ENCODE results near the gene QSOX2.

The QSOX2 gene

GRCh38 chr9:136277746-136278145 lies 32.1 kb upstream of the QSOX2 start:
- peak overlapping the region; percentile 16 for H2BK12ac ChIP-seq (ENCODE audit: low read length)
- H3K79me1 ChIP-seq (ENCODE audit: low read depth, low read length), result peaks cover 3% of the 10 kb centered on the region
- no peak overlapping the region for H2BK120ac ChIP-seq (ENCODE audit: low read depth, low read length)
- H2AFZ ChIP-seq (ENCODE audit: low read length), result no peak overlapping the region
- no peak overlapping the region for H3K4me2 ChIP-seq (ENCODE audit: insufficient read depth, low read length, poor library complexity, severe bottlenecking)
- H3K9me3 ChIP-seq (replicated peaks in 1 of 2; ENCODE audit: control insufficient read depth in 2 of 2, insufficient read depth in 1 of 2, low read depth in 1 of 2, low read length in 2 of 2), result peaks cover 0 to 3% of the 10 kb centered on the region in 2 donors
- peak overlapping the region; percentile 31 for H2BK15ac ChIP-seq (ENCODE audit: low read length)
- no peak overlapping the region for H3K9ac ChIP-seq (ENCODE audit: low read depth, low read length, poor library complexity)
- H3K27me3 ChIP-seq (ENCODE audit: control insufficient read depth in 3 of 3, insufficient read depth in 3 of 3, low read depth in 1 of 3, low read length in 3 of 3), result peaks cover 0 to 90% (median 0%) of the 10 kb centered on the region in 3 experiments
- H3K4me1 ChIP-seq (ENCODE audit: control insufficient read depth in 2 of 2, insufficient read depth in 1 of 2, low read depth in 1 of 2, low read length in 2 of 2), result peaks cover 0 to 6% of the 10 kb centered on the region in 2 donors
- DNase-seq (ENCODE audit: low spot score), result no peak
- WGBS, 2 donors (ENCODE audit: extremely low coverage in 2 of 2, insufficient read length in 2 of 2, insufficient replicate concordance in 1 of 2), result no CpG with 5 or more reads among the region's 14 CpGs
- H4K8ac ChIP-seq (ENCODE audit: low read depth, low read length), result no peak overlapping the region
- no peaks in the 10 kb centered on the region for H3K36me3 ChIP-seq (replicated peaks in 1 of 2; ENCODE audit: control insufficient read depth in 2 of 2, insufficient read depth in 2 of 2, low read length in 2 of 2)
- peak overlapping the region; percentile 54 for H3K18ac ChIP-seq (ENCODE audit: low read length)
- H4K91ac ChIP-seq (ENCODE audit: low read depth, low read length, poor library complexity), result no peak overlapping the region
- H3K4me3 ChIP-seq (ENCODE audit: low read length in 2 of 2), result no peak overlapping the region
- no peak overlapping the region for H2BK5ac ChIP-seq (ENCODE audit: low read length)
- H3K23ac ChIP-seq (ENCODE audit: low read depth, low read length, poor library complexity), result peak overlapping the region; percentile 49
- no peak overlapping the region for H3K27ac ChIP-seq (replicated peaks; ENCODE audit: low read length)
- no peak overlapping the region for H2AK5ac ChIP-seq (ENCODE audit: low read depth, low read length)
- peak overlapping the region; percentile 50 for H3K14ac ChIP-seq (ENCODE audit: low read length)
- H3K4ac ChIP-seq (ENCODE audit: low read length), result no peak overlapping the region

GRCh38 chr9:136276716-136277115 lies 31.1 kb upstream of the QSOX2 start:
- H2AK5ac ChIP-seq (ENCODE audit: low read depth, low read length), result peak overlapping the region; percentile 95
- H3K27me3 ChIP-seq (ENCODE audit: control insufficient read depth in 3 of 3, insufficient read depth in 3 of 3, low read depth in 1 of 3, low read length in 3 of 3), result peaks cover 0 to 82% (median 0%) of the 10 kb centered on the region in 3 experiments
- H3K23ac ChIP-seq (ENCODE audit: low read depth, low read length, poor library complexity), result peak overlapping the region; percentile 93
- H3K9ac ChIP-seq (ENCODE audit: low read depth, low read length, poor library complexity), result no peak overlapping the region
- no peak overlapping the region for H4K8ac ChIP-seq (ENCODE audit: low read depth, low read length)
- no peak overlapping the region for H3K4ac ChIP-seq (ENCODE audit: low read length)
- peak overlapping the region; percentile 84 for H3K14ac ChIP-seq (ENCODE audit: low read length)
- no peak overlapping the region for H3K4me2 ChIP-seq (ENCODE audit: insufficient read depth, low read length, poor library complexity, severe bottlenecking)
- H2AFZ ChIP-seq (ENCODE audit: low read length), result no peak overlapping the region
- no peaks in the 10 kb centered on the region for H3K79me1 ChIP-seq (ENCODE audit: low read depth, low read length)
- WGBS, 2 donors (ENCODE audit: extremely low coverage in 2 of 2, insufficient read length in 2 of 2, insufficient replicate concordance in 1 of 2), result no CpG with 5 or more reads among the region's 11 CpGs
- no peak for DNase-seq (ENCODE audit: low spot score)
- H3K4me1 ChIP-seq (ENCODE audit: control insufficient read depth in 2 of 2, insufficient read depth in 1 of 2, low read depth in 1 of 2, low read length in 2 of 2), result peaks cover 0 to 6% of the 10 kb centered on the region in 2 donors
- H4K91ac ChIP-seq (ENCODE audit: low read depth, low read length, poor library complexity), result no peak overlapping the region
- H3K27ac ChIP-seq (replicated peaks; ENCODE audit: low read length), result no peak overlapping the region
- H2BK12ac ChIP-seq (ENCODE audit: low read length), result peak overlapping the region; percentile 82
- peak overlapping the region; percentile 64 for H2BK15ac ChIP-seq (ENCODE audit: low read length)
- H3K36me3 ChIP-seq (replicated peaks in 1 of 2; ENCODE audit: control insufficient read depth in 2 of 2, insufficient read depth in 2 of 2, low read length in 2 of 2), result no peaks in the 10 kb centered on the region
- peak overlapping the region; percentile 82 for H3K18ac ChIP-seq (ENCODE audit: low read length)
- H3K4me3 ChIP-seq (ENCODE audit: low read length in 2 of 2), result no peak overlapping the region
- H2BK120ac ChIP-seq (ENCODE audit: low read depth, low read length), result no peak overlapping the region
- H2BK5ac ChIP-seq (ENCODE audit: low read length), result peak overlapping the region; percentile 48
- peaks cover 0 to 3% of the 10 kb centered on the region in 2 donors for H3K9me3 ChIP-seq (replicated peaks in 1 of 2; ENCODE audit: control insufficient read depth in 2 of 2, insufficient read depth in 1 of 2, low read depth in 1 of 2, low read length in 2 of 2)

- Histone ChIP-seq H3K4ac (ENCODE audit: low read length) (no peak overlapping the region), H3K4me3 (ENCODE audit: low read length in 2 of 2) (no peak overlapping the region), H2BK15ac (ENCODE audit: low read length) (peak overlapping the region; percentile 94), H3K18ac (ENCODE audit: low read length) (peak overlapping the region; percentile 59), H3K4me1 (ENCODE audit: control insufficient read depth in 2 of 2, insufficient read depth in 1 of 2, low read depth in 1 of 2, low read length in 2 of 2) (peaks cover 0 to 6% of the 10 kb centered on the region in 2 donors), H3K36me3 (replicated peaks in 1 of 2; ENCODE audit: control insufficient read depth in 2 of 2, insufficient read depth in 2 of 2, low read length in 2 of 2) (no peaks in the 10 kb centered on the region), H3K4me2 (ENCODE audit: insufficient read depth, low read length, poor library complexity, severe bottlenecking) (no peak overlapping the region), H2BK120ac (ENCODE audit: low read depth, low read length) (no peak overlapping the region), H3K9me3 (replicated peaks in 1 of 2; ENCODE audit: control insufficient read depth in 2 of 2, insufficient read depth in 1 of 2, low read depth in 1 of 2, low read length in 2 of 2) (peaks cover 0 to 3% of the 10 kb centered on the region in 2 donors), H3K23ac (ENCODE audit: low read depth, low read length, poor library complexity) (peak overlapping the region; percentile 65), H2BK12ac (ENCODE audit: low read length) (no peak overlapping the region), H3K27ac (replicated peaks; ENCODE audit: low read length) (no peak overlapping the region), H2BK5ac (ENCODE audit: low read length) (peak overlapping the region; percentile 48), H2AK5ac (ENCODE audit: low read depth, low read length) (peak overlapping the region; percentile 81), H2AFZ (ENCODE audit: low read length) (no peak overlapping the region), H3K79me1 (ENCODE audit: low read depth, low read length) (no peaks in the 10 kb centered on the region), H3K14ac (ENCODE audit: low read length) (peak overlapping the region; percentile 8), H3K27me3 (ENCODE audit: control insufficient read depth in 3 of 3, insufficient read depth in 3 of 3, low read depth in 1 of 3, low read length in 3 of 3) (peaks cover 0 to 78% (median 0%) of the 10 kb centered on the region in 3 experiments), H4K8ac (ENCODE audit: low read depth, low read length) (no peak overlapping the region), H3K9ac (ENCODE audit: low read depth, low read length, poor library complexity) (peak overlapping the region; percentile 21), H4K91ac (ENCODE audit: low read depth, low read length, poor library complexity) (no peak overlapping the region)
- WGBS, 2 donors (ENCODE audit: extremely low coverage in 2 of 2, insufficient read length in 2 of 2, insufficient replicate concordance in 1 of 2), result no CpG with 5 or more reads among the region's 21 CpGs
- no peak for DNase-seq (ENCODE audit: low spot score)
These were observed 30.2 kb upstream of the QSOX2 start for GRCh38 chr9:136275655-136276429.

Data from neuronal stem cell (in vitro differentiated cells).